DOHH2 (cell line): ENCODE results near the gene STN1.

Source experiments
- H3F3A ChIP-seq: fragments of 200-600 bp; sonication (generic), shearing (Covaris generic); 2 replicates; pipeline ENCODE4 v1.6.0; 2016; ENCODE audit warnings: antibody characterized with exemption, mild to moderate bottlenecking; ENCODE audit not compliant: control insufficient read depth, insufficient read depth
- H3K27ac ChIP-seq: fragments of 200-600 bp; sonication (generic); 2 replicates; pipeline ENCODE4 v1.5.1; 2014; ENCODE audit warnings: low read depth, mild to moderate bottlenecking, low read length, moderate library complexity
- H3K27me3 ChIP-seq: fragments of 200-600 bp; sonication (generic); 2 replicates; pipeline ENCODE4 v1.6.1; 2014; ENCODE audit warnings: mild to moderate bottlenecking, low read length, mixed read lengths; ENCODE audit not compliant: control insufficient read depth
- H3K36me3 ChIP-seq: fragments of 200-600 bp; sonication (generic); 2 replicates; pipeline ENCODE4 v1.6.1; 2014; ENCODE audit warnings: mild to moderate bottlenecking, low read length, moderate library complexity, mixed read lengths; ENCODE audit not compliant: control insufficient read depth
- H3K4me1 ChIP-seq: fragments of 200-600 bp; sonication (generic); 2 replicates; pipeline ENCODE4 v1.6.1; 2014; ENCODE audit warnings: mild to moderate bottlenecking, low read length, mixed read lengths; ENCODE audit not compliant: control insufficient read depth
- H3K4me2 ChIP-seq: fragments of 200-600 bp; sonication (generic); 2 replicates; pipeline ENCODE4 v1.6.0; 2014; ENCODE audit warnings: mild to moderate bottlenecking, low read length, moderate library complexity
- H3K4me3 ChIP-seq: fragments of 200-600 bp; sonication (generic); 2 replicates; pipeline ENCODE4 v1.5.1; 2014; ENCODE audit warnings: mild to moderate bottlenecking, low read length, mixed read lengths
- H3K79me2 ChIP-seq: fragments of 200-600 bp; sonication (generic); 2 replicates; pipeline ENCODE4 v1.6.1; 2014; ENCODE audit warnings: mild to moderate bottlenecking, low read length, mixed read lengths; ENCODE audit not compliant: control insufficient read depth
- H3K9me2 ChIP-seq: fragments of 200-600 bp; sonication (generic); replicated peaks from 2 replicates; pipeline ENCODE4 v1.6.1; 2014; ENCODE audit warnings: mild to moderate bottlenecking, low read length, mixed read lengths; ENCODE audit not compliant: control insufficient read depth
- H3K9me3 ChIP-seq: fragments of 200-600 bp; sonication (generic); 2 replicates; pipeline ENCODE4 v1.6.1; 2014; ENCODE audit warnings: antibody characterized with exemption, low read length, mixed read lengths; ENCODE audit not compliant: control insufficient read depth, insufficient read depth
- H4K20me1 ChIP-seq: fragments of 200-600 bp; sonication (generic); 2 replicates; pipeline ENCODE4 v1.6.0; 2014; ENCODE audit warnings: low read depth, mild to moderate bottlenecking, antibody characterized with exemption, low read length, moderate library complexity; ENCODE audit not compliant: control insufficient read depth, insufficient read depth
- EZH2phosphoT487 ChIP-seq: fragments of 200-600 bp; sonication (generic); IDR thresholded peaks from 2 replicates; pipeline ENCODE4 v1.6.1; 2017; ENCODE audit warnings: borderline replicate concordance, mild to moderate bottlenecking, antibody characterized with exemption, low read length, moderate library complexity, mixed read lengths
- TF ChIP-seq, protein P1 (sequence below): fragments of 200-600 bp; sonication (generic); IDR thresholded peaks from one replicate; pipeline ENCODE4 v1.5.1; 2014; ENCODE audit warnings: antibody characterized with exemption, mild to moderate bottlenecking, low read depth, low read length; ENCODE audit not compliant: poor library complexity, severe bottlenecking

Gene STN1

DNA sequence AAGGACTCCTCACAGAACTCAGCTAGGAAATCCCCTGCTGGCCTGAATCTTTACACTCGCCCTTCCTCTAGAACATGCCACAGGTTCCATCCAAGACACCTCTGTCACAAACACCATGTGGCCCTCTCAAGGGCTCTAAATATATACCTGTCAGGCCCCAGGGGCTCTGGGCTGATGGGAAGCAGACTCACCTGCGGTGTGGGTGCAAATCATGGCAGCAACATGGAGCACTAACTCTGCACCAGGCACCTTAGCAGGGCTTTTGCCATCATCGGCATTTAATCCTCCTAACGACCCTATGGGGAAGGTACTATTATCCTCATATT lies 80.0 kb downstream of the STN1 start:
- no peak overlapping the region for H3K4me2 ChIP-seq
- TF ChIP-seq, protein P1, sequence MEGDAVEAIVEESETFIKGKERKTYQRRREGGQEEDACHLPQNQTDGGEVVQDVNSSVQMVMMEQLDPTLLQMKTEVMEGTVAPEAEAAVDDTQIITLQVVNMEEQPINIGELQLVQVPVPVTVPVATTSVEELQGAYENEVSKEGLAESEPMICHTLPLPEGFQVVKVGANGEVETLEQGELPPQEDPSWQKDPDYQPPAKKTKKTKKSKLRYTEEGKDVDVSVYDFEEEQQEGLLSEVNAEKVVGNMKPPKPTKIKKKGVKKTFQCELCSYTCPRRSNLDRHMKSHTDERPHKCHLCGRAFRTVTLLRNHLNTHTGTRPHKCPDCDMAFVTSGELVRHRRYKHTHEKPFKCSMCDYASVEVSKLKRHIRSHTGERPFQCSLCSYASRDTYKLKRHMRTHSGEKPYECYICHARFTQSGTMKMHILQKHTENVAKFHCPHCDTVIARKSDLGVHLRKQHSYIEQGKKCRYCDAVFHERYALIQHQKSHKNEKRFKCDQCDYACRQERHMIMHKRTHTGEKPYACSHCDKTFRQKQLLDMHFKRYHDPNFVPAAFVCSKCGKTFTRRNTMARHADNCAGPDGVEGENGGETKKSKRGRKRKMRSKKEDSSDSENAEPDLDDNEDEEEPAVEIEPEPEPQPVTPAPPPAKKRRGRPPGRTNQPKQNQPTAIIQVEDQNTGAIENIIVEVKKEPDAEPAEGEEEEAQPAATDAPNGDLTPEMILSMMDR: no peak
- no peak for TF ChIP-seq EZH2phosphoT487

DNA sequence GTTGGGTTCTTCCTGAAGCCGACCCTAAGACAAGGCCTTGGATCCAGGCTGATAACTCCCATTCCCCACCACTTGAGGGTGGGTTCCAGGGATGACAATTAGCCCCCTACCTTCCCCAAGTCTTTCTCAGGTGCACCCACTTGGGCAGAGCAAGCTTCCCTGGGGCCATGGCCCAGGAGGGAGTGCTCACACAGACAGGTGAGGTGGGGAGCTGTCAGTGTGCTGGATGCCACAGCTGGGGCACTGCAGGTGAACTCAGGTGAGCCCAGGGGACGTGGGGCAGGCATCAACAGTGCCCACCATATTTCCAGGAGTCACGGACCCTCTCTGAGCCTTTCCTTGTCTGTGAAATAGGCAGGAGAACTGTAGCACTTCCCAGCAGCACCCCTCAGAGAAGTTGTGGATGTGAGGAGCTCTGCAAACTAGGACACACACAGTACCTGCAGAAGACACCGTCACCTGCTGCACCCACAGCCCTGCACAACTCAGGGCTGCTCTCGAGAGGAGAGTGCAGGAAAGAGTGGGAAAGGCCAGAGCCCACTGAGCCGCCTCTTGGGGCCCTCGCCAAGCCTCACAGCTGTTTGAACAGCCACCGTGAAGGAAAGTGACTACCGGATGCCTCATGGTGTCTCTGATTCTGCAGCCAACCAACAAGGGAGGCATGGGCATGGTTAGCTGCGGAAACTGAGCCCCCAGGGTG lies 80.5 kb downstream of the STN1 start:
- peaks cover 8% of the 10 kb centered on the region for H3K4me1 ChIP-seq
- peaks cover 5% of the 10 kb centered on the region; the same call in 1 of the 2 replicates for H3K27me3 ChIP-seq
- H3K9me2 ChIP-seq: no peaks in the 10 kb centered on the region
- no peaks in the 10 kb centered on the region for H3K36me3 ChIP-seq
- TF ChIP-seq, protein P1: no peak
- no peak for TF ChIP-seq EZH2phosphoT487
- no peaks in the 10 kb centered on the region for H3F3A ChIP-seq
- no peaks in the 10 kb centered on the region for H4K20me1 ChIP-seq
- H3K4me3 ChIP-seq: no peak overlapping the region
- H3K4me2 ChIP-seq: no peak overlapping the region
- no peak overlapping the region for H3K27ac ChIP-seq
- no peaks in the 10 kb centered on the region for H3K79me2 ChIP-seq
- H3K9me3 ChIP-seq: 0 out of 2 replicates have a peak, but pooled peaks cover 3% of the 10 kb centered on the region

More for the DNA sequence above, 80.0 kb downstream of the STN1 start:
- Histone ChIP-seq H3K9me3 (0 out of 2 replicates have a peak, but pooled peaks cover under 1% of the 10 kb centered on the region), H3K36me3 (no peaks in the 10 kb centered on the region), H3K4me1 (peaks cover 8% of the 10 kb centered on the region), H3K9me2 (no peaks in the 10 kb centered on the region), H3K27ac (no peak overlapping the region), H3K79me2 (no peaks in the 10 kb centered on the region), H3K4me3 (no peak overlapping the region), H3F3A (no peaks in the 10 kb centered on the region), H4K20me1 (no peaks in the 10 kb centered on the region), H3K27me3 (peaks cover 5% of the 10 kb centered on the region; the same call in 1 of the 2 replicates)

DNA sequence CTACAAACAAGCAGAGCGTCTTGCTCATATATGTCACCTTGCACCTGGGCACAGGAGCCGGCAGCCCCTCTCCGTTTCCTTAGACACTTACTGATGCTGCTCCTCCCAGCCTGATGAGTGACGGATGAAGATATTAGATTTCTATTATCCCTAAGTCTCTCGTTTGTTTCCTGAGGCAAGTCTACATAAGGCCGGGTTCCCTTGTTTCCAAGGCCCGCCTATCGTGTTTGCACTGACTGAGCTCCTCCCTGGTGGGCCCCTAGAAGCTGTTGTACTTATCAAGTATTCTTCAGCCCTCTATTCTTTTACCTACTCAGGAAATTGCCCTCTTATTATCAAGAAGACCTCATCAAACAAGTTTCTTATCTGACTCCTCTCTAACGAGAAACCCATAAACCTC lies 81.1 kb downstream of the STN1 start:
- H3K9me2 ChIP-seq: no peaks in the 10 kb centered on the region
- no peaks in the 10 kb centered on the region for H3K36me3 ChIP-seq
- H3K4me3 ChIP-seq: no peak overlapping the region
- no peaks in the 10 kb centered on the region for H4K20me1 ChIP-seq
- TF ChIP-seq, protein P1: no peak
- no peak for TF ChIP-seq EZH2phosphoT487
- H3K79me2 ChIP-seq: no peaks in the 10 kb centered on the region
- H3K9me3 ChIP-seq: 0 out of 2 replicates have a peak, but pooled peaks cover 3% of the 10 kb centered on the region
- H3F3A ChIP-seq: no peaks in the 10 kb centered on the region
- H3K27me3 ChIP-seq: peaks cover 5% of the 10 kb centered on the region; the same call in 1 of the 2 replicates
- no peak overlapping the region for H3K27ac ChIP-seq
- H3K4me2 ChIP-seq: no peak overlapping the region
- H3K4me1 ChIP-seq: peaks cover 8% of the 10 kb centered on the region
